ENCODE measurements around the gene SLC25A21.

Gene SLC25A21

DNA sequence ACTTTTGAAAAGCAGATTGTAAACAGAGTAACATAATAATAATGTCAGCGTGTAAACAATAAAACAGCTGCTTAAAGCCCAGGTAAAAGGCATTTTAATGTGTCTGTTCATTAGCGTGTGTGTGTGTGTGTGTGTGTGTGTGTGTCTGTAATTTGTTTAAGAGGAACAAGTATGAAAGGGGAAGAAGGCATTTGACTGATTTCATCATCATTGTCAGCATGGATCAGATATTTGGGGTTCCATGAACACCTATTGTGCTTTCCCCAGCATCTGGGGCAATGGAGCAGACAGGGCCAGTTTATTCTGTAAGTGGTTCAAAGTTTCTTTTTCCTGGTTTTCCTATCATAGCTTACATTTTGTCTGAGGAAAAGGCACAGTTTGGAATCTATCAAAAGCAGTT lies 28.9 kb downstream of the SLC25A21 start:
- no peak for DNase-seq (ENCODE audit: low read depth, low spot score)

DNA sequence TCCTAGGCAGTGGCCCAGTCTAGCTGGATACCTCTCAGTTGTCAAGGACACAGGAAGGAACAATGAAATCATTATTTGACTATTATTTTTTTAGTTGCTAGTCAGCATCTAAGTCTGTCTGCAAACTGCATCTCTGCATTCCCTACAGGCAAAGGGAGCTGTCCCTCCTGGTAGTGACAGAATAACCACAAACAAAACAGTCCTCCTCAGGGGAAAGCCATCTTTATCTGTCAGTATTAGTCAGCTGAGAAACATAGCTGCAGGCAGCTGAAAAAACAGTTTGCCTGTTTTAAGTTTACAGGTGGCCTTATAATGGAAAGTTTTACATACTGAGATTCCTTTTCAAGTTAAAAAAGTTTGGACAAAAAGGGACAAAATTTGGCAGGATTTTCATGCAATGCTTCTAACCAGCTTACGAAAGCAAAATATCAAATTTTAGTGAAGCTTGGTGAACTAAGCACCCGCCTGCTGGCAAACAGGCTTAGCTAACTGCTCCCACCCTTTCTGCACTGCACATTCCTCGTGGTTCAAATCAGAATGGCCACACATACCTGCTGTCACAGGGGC lies 29.5 kb downstream of the SLC25A21 start:
- peak; percentile 87 for DNase-seq (ENCODE audit: low read depth, low spot score)

DNA sequence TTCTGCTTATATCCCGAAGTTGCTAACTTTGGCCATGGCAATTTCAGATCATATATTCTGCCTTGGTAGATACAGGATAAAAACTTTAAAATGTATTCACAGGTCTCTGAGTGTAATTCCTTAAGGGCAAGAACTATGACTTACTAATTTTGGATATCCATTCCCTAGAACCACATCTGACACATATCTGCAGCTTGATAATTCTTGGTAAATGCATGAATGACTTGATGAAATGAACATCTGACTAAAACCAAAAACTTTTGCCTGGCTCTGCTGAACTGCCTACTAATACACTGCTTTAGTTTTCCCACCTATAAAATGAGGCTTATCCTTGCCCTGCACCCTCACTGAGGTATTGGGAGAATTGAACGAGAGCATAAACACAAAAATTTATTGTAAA lies 32.2 kb downstream of the SLC25A21 start:
- peak; percentile 48 for DNase-seq (ENCODE audit: low read depth, low spot score)

DNA sequence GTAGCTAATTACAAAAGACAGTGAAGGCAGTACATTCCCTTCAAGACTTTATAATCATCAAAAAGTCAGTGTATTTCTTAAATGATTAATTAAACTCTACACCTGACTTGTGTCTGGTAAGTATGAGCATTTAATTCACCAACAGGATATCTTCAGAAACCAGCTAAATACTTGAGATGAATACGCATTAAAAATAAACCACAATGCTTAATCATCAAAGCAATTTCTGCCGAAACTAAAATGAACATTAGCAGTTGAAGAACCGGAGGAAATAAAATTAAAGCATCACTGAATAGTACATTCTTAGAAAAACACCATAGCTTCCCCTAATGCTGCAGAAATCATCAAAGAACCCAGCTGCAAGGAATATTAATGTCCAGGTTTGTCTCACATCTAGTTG lies 32.7 kb downstream of the SLC25A21 start:
- peak; percentile 21 for DNase-seq (ENCODE audit: low read depth, low spot score)

DNA sequence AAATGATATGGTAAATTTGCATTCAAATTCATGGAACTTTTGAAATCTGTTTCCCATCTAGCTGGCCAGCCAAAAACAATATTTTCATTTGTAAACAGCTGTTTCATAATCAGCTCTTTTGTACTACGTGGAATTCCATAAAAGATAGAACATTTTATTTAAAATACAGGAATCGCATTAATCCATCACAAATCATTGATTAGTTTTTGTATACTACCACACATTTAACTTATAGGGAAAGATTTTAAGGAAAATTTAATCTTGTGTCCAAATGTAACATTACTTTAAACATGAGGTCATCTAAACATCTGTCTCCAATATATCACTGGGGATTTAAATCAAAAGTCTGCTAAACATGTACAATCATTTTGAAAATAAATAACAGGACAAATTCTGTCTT lies 33.5 kb downstream of the SLC25A21 start:
- DNase-seq (ENCODE audit: low read depth, low spot score): no peak

DNA sequence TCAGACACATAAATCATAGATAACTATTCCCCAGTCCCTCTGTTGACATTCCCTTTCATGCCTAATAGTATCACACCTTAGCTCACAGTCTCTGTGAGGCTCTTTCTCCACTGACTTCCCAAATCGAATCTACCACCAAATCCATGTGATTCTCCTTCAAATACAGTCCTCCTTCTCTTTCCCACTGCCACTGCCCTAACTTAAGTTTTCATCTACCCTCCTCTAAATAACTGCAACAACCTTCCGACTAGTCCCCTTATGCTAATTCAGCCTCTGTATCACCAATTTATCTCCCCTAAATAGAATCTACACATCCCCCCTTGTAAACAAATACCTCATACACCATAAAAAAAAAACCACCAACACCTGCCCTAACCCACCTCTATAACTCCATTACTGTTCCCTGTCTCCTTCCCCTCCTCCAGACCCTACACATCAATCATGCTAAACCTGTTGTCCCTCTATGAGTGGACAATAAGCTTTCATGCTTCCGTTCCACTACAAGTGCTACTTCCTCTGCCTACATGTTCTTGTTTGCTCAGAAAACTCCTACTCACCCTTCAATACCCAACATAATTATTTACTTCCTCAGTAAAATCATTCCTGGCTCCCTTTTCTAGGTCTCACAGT lies 39.0 kb downstream of the SLC25A21 start:
- no peak for DNase-seq (ENCODE audit: low read depth, low spot score)

DNA sequence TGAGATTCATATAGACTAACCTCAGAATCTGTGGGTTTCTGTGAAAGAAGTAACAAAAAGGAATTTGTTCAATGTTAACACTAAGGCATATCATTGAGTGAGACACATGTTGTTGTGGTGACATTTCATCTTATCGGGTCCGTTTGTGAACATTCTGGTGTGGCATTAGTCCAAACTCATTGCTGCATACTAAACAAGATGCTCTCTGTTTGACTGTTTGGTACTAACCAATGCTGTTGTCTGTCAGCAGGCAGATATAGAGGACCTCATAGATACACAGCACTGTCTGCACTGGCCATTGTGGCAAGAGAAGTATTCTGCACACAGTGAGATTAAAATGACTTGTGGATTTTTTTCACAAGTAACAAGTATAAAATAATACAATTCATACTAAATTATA lies 41.2 kb downstream of the SLC25A21 start:
- DNase-seq (ENCODE audit: low read depth, low spot score): no peak

DNA sequence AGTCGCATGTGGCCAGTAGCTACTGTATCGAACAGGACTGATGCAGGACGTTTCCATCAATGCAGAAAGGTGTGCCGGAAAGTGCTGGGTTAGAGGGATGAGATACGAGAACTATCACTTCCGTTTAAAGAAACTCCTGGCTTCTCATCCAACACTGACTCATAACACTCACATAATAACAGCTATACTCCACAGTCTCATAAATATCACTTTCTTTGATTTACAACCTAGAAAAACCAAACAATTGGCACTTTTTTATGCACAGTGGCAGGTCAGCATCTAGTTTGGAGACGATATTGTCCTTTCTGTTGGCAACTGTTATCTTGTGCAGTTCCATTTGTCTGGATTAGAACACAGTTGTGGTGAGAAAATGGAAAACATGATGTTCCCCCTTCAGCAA lies 43.4 kb downstream of the SLC25A21 start:
- DNase-seq (ENCODE audit: low read depth, low spot score): no peak

DNA sequence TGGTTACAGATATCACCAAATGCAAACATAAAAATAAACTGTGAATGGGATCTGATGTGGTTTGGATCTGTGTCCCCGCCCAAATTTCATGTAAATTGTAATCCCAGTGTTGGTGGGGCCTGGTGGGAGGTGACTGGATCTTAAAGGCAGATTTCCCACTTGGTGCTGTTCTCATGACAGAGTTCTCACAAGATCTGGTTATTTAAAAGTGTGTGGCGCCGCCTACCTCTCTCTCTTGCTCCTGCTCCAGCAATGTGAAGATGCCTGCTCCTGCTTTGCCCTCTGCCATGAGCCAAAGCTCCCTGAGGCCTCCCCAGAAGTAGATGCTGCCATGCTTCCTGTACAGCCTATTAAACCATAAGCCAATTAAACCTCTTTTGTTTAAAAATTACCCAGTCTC lies 47.8 kb downstream of the SLC25A21 start:
- peak; percentile 5 for DNase-seq (ENCODE audit: low read depth, low spot score)

DNA sequence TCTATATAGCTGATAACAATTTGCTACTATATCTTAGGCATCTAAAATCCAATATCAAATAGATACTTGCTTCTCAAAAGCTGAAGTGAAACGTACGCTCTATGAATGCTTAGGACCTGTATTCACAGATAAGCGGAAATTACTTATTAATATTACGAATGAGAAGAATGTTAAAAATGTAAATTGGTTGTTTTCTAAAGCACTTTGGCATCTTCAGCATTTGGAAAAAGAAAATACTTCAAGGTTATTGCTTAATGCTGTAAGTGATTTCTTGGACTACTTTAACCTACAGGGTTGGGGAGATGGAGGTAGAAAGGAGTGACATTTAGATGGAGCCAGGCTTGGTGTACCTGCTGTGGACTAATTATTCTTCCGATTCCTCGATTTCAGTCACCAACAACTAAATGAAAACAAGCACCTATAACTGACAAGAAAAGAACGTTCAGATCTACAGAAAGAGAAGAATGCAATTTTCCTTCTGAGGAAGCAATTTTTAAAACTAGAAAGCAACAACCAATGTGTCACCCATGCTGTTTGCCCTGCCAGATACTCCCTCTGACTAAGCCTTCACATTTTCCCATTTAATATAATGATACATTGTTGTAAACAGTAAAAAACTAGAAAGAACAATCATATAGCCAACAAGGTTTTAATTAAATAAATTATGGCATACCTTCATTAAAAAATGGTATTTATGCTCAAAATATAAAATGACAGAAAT lies 49.3 kb downstream of the SLC25A21 start:
- peak; percentile 26 for DNase-seq (ENCODE audit: low read depth, low spot score)

DNA sequence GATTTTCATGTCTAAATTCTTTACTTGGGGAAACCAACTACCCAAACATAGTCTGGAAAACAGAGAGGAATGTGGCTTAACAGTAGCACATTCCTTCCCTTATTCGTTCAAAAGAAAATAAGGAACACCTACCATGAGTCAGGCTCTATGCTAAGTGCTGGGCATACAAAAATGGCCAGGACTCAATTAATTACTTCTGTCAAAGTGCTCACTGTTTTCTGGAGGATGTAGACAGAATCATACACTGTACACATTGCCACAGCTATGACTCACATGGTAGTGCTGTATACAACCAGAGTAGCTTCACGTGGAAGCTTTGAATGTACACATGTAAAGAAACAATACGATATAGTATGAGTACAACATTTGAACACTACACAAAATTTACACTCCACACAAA lies 50.1 kb downstream of the SLC25A21 start:
- DNase-seq (ENCODE audit: low read depth, low spot score): peak; percentile 91

DNA sequence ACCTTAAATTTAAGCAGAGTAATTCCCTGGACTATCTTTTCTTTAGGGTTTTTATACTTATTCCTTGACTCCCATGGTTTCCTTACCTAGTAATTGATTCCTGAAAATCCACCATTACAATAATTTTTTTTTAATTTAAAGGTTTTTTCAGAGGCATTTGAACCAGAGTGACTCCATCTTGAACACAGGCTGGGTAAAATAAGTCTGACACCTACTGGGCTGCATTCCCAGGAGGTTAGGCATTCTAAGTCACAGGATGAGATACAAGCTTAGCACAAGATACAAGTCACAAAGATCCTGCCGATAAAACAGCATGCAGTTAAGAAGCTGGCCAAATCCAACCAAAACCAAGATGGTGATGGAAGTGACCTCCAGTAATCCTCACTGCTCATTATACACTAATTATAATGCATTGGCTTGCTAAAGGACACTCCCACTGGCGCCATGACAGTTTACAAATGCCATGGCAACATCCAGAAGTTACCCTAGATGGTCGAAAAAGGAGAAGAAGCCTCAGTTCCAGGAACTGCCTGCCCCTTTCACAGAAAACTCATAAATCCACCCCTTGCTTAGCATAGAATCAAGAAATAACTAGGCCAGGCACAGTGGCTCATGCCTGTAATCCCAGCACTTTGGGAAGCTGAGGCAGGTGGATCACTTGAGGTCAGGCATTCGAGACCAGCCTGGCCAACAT lies 53.6 kb downstream of the SLC25A21 start:
- no peak for DNase-seq (ENCODE audit: low read depth, low spot score)

DNA sequence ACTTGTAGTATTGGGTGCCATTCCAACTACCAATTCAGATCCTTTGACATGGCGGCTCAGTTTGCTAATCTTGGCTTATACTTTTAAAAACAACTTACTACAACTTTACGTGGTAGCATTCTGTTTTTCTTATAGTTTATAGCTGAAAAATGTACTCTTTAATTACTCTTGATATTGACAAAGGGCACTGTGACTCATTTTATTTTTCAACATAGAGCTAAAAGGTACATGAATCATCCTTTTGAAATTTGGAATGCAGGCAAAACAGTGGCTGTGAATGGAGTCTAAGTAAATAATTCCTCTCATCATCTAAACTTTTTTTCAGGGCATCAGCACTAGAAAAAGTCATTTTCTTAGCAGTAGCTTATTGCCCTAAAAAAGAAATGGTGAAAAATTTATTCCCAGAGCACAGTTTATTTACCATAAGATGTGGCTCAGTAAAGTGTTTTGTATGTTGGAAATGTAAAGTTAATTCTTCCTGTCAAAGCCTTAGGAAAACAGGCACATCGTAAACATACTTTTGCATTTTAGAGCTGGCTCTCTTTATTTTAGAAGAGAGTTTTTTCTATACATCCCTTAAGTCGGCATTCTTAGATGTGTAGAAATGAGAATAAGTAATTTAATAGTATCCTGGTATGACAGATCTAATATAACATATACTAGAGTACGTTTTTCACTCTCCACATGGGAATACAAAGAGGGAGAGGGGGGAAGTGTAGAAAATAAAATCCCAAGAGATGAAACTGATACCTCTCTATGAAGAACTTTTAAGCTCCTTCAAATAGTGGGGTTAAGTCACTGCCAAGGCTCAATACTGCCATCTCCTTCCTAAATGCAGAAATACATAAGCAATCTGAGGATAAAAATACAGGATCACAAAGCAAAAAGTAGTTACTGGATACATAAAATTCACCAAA lies 55.2 kb downstream of the SLC25A21 start:
- DNase-seq (ENCODE audit: low read depth, low spot score): peak; percentile 79

DNA sequence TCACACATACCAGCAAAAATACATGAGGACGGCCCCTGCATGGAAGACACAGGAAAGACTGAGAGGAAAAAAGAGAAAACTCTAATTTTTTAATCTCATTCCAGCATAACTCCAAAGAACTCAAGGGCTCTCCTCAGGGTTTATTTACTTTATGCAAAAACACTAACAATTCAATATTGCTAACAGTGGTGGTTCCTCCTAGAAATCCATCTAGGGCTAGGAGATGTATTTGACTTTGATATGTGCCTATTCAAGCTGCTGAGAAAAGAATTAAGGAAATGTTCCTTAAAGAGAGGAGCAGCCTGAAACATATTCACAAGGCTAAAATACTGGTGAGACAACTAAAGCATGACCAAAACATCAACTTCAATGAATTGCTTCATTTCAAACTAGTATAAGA lies 57.0 kb downstream of the SLC25A21 start:
- no peak for DNase-seq (ENCODE audit: low read depth, low spot score)

DNA sequence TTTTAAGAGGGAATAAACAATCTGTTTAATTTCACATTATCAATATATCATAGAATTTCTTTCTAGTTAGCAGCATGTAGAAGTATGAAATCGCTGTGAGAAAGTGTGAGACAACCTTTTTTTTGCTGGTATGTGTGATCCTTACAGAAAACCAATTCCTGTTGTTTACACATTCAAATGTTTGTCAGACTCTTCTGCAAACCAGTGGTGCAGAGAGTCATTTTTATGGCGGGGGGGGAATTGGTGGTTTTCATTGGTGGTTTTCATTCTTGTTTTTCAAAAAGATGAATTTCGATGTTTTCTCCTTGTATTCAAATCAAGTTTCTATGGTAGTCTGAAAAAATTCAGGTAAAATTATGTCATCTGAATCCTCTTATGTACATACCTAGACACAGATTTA lies 57.8 kb downstream of the SLC25A21 start:
- DNase-seq (ENCODE audit: low read depth, low spot score): no peak

DNA sequence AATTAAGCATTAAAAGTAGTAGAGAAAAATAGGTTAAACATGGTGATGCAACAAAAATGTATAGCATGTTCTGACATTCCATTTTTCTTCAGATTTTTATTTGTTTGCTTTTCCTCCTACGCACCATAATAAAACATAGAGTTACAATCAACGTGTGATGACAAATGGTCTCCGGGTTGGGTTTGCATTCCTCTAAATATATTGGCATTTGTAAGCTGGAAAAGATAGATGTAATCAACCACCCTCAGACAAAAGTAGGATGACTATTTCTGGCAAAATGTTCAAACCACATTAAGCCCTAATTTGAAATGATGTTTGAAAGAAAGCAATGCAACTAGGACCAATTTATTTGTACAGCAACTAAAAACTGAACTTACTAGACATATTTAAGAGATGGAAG lies 58.4 kb downstream of the SLC25A21 start:
- DNase-seq (ENCODE audit: low read depth, low spot score): no peak

DNA sequence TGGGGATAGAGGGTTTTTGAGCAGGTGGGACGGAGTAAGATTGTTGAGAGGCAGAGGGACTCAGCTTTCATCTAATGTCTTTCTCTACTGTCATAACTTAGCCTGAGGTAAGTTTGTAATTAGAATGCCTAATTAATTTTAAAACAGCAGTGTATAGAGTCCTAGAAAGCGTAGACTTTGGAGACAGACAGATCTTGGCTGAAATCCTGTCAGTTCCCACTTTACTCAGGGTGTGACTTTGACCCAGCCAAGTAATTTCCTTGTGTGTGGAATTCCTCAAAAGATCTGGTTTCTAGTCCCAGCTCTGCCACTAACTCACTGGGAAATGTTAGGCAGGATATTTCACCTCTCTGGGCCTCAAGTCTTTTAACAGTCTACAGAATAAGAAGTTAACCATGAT lies 74.3 kb downstream of the SLC25A21 start:
- DNase-seq (ENCODE audit: low read depth, low spot score): no peak

DNA sequence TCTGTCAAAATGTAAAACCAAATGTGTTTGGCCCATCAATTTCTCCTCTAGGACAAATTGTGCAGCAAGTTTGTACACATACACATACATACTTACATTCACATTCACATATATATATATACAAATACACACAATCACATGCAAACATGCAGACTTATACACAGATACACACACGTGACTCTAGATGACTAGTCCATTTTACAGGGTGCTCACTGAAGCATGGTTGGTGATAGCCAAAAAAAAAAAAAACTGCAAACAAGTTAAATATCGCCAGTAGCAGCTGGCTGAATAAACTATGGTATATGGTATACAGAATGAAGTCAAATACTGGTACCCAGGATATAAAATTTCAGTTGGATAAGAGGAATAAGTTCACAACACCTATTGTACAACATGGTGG lies 77.9 kb downstream of the SLC25A21 start:
- DNase-seq (ENCODE audit: low read depth, low spot score): no peak

DNA sequence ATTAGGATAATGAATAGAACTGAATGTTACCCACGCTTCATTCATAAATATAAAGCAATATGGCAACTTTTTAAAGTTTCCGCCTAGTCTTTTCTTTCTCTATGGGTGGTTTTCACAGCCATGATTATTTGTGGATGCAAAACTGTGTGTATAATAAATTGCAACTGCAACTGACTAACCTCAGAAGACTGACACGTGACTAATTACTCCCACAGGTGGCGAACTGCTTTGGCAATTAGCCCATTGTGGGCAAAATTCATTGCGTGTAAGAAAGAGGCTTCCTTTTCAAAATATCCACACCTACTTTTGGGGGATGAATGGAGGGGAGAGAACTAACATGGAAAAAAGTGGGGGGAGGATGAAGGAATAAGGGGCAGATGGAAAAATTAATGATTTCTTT lies 79.0 kb downstream of the SLC25A21 start:
- no peak for DNase-seq (ENCODE audit: low read depth, low spot score)

DNA sequence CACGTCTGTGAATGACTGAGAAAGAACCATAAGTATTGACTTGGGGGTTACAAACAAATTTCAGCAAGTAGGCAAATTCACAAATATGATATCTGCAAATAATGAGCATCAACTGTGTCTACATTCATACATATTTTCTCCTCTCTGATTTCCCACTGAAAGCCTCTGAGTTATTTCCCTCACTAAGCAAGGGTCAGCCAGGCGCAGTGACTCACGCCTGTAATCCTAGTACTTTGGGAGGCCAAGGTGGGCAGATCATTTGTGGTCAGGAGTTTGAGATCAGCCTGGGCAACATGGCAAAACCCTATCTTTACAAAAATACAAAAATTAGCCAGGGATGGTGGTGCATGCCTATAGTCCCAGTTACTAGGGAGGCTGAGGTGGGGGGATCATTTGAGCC lies 80.8 kb downstream of the SLC25A21 start:
- peak; percentile 34 for DNase-seq (ENCODE audit: low read depth, low spot score)

DNA sequence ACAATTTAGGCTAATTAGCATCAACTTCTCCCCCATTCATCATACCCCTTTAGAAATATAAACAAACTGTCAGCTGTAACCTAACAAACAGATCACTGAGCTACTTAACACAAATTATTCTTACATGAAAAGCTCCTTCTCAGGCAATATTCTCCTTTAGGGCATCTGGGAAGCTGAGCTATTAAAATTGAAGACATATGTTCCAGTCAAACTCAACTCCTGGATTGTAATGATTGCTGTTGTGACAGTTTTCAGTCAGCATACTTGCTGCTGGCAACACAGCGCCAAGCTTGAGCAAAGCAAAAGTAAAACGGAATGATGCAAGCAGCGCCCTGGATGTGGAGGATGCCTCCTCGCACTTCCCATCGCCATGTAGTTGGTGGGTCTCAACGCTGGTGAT lies 82.4 kb downstream of the SLC25A21 start:
- peak; percentile 16 for DNase-seq (ENCODE audit: low read depth, low spot score)

DNA sequence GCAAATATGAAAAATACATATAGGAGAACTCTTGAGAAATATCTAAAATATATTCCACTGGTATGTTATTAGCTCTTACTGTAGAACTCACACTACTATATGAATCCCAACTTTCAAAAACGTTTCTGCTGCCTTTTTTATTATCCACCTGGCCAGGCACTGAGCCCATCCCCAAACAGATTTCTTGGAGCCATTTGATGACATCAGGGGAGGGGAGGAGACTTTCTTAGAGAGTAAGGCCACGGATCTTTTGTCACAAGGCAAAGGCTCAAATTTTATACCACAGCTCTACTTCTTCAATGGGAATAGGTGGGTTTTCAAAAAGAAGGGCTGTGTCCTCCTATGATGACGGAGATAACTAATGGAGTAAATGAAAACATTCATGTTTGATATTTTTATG lies 83.0 kb downstream of the SLC25A21 start:
- no peak for DNase-seq (ENCODE audit: low read depth, low spot score)

Measured in astrocyte of the hippocampus (primary cell).